A673 (cell line): ENCODE measurements around the gene ECD.

Experiments used
- EZH2 ChIP-seq: fragments of 200-600 bp; sonication (generic); IDR thresholded peaks from 2 replicates; pipeline ENCODE4 v1.6.1; 2017; ENCODE audit warnings: borderline replicate concordance, low read depth, mild to moderate bottlenecking, mixed read lengths, antibody characterized with exemption, low read length; ENCODE audit not compliant: poor library complexity, severe bottlenecking
- TF ChIP-seq, protein P1 (sequence below): fragments of 300-800, 200-600 bp; sonication (generic); conservative IDR thresholded peaks from 2 replicates; pipeline ENCODE4 v1.5.1; 2017; ENCODE audit warnings: low read depth, mild to moderate bottlenecking, antibody characterized with exemption, low read length, moderate library complexity, mixed read lengths

DNA sequence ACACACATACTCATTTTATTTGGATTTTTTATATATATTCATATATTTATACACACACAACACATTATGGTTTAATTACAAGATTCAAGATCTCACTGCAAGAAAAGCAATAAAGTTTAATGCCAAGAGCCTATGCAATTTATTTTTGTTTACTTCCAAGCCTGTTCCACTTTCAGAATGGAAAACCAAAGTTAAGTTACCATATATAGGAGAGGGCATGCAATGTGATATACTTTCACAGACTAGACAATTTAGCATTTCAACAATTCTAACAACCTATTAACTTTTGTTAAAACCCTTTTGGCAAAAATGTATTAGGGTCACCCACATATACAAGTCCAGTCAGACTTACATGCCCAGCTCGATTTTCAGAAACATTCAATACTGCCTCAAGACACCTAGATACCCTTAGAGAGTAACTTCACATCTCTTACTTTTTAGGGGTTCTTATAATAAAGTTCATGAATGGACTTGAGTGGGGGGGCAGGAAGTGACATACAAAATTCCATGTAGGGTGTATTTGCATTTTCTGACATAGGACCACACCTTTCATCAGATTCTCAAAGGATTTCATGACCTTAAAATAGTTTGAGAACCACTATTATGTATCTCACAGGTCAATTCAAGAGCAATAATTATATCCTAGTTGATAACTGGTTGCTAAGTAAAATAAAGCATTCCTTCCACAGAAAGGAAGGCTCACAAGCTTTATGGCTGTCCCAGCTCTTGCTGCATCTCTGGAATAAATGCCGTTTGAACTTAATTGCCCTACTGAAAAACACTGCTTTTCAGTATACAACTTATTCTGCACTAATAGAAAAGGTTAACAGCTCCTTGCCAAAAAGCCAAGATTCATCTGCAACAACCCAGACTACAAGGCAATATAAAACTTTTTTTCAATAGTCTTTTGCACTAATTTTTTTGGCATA, 73.6 kb downstream of the ECD start:
- TF ChIP-seq, protein P1, sequence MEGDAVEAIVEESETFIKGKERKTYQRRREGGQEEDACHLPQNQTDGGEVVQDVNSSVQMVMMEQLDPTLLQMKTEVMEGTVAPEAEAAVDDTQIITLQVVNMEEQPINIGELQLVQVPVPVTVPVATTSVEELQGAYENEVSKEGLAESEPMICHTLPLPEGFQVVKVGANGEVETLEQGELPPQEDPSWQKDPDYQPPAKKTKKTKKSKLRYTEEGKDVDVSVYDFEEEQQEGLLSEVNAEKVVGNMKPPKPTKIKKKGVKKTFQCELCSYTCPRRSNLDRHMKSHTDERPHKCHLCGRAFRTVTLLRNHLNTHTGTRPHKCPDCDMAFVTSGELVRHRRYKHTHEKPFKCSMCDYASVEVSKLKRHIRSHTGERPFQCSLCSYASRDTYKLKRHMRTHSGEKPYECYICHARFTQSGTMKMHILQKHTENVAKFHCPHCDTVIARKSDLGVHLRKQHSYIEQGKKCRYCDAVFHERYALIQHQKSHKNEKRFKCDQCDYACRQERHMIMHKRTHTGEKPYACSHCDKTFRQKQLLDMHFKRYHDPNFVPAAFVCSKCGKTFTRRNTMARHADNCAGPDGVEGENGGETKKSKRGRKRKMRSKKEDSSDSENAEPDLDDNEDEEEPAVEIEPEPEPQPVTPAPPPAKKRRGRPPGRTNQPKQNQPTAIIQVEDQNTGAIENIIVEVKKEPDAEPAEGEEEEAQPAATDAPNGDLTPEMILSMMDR, result no peak
- TF ChIP-seq EZH2, result no peak
